GM12878 (cell line): ENCODE data around the gene GPC2.

Source experiments
- BRCA1 ChIP-seq: IDR thresholded peaks from 2 replicates; pipeline ENCODE4 v1.6.1; 2011; ENCODE audit warnings: low read depth, low read length, improper control_type of control experiment
- EZH2 ChIP-seq: IDR thresholded peaks from 2 replicates; pipeline ENCODE4 v1.6.1; 2012; ENCODE audit warnings: low read depth, mild to moderate bottlenecking, control low read depth, inconsistent platforms, low read length, borderline replicate concordance; ENCODE audit not compliant: control insufficient read depth
- NFXL1 ChIP-seq: fragments of 450-650 bp; IDR thresholded peaks from 2 replicates; pipeline ENCODE4 v1.6.1; 2017; ENCODE audit warnings: antibody characterized with exemption, mild to moderate bottlenecking, borderline replicate concordance
- NFYA ChIP-seq: IDR thresholded peaks from 2 replicates; pipeline ENCODE4 v1.6.1; 2011; ENCODE audit warnings: low read depth, mild to moderate bottlenecking, low read length, improper control_type of control experiment, borderline replicate concordance
- POLR2A ChIP-seq: IDR thresholded peaks from 2 replicates; pipeline ENCODE4 v1.6.1; 2011; ENCODE audit warnings: low read depth, mild to moderate bottlenecking, low read length
- TBL1XR1 ChIP-seq: IDR thresholded peaks from 2 replicates; pipeline ENCODE4 v1.6.1; 2012; ENCODE audit warnings: low read depth, low read length, improper control_type of control experiment
- ZNF274 ChIP-seq: IDR thresholded peaks from one replicate; pipeline ENCODE4 v1.8.0; 2011; ENCODE audit not compliant: insufficient read length, insufficient read depth
- TF ChIP-seq, protein P1 (sequence below), 3 experiments: IDR thresholded peaks in 2 of 3; conservative IDR thresholded peaks in 1 of 3; 2 replicates each; pipeline ENCODE4 v1.5.1; 2011; ENCODE audit warnings: low read depth in 3 of 3, low read length in 3 of 3, mild to moderate bottlenecking in 3 of 3, control low read depth in 2 of 3, moderate library complexity in 2 of 3, inconsistent platforms in 1 of 3, mixed read lengths in 1 of 3; ENCODE audit not compliant: control insufficient read depth in 2 of 3, insufficient read depth in 1 of 3; ENCODE audit errors: extremely low read depth in 1 of 3
- TF ChIP-seq, protein P2 (sequence below): IDR thresholded peaks from 2 replicates; pipeline ENCODE4 v1.6.1; 2012; ENCODE audit warnings: low read length, inconsistent platforms
- TF ChIP-seq, protein P3 (sequence below): IDR thresholded peaks from 2 replicates; pipeline ENCODE4 v1.6.1; 2012; ENCODE audit warnings: low read depth, low read length, improper control_type of control experiment

DNA sequence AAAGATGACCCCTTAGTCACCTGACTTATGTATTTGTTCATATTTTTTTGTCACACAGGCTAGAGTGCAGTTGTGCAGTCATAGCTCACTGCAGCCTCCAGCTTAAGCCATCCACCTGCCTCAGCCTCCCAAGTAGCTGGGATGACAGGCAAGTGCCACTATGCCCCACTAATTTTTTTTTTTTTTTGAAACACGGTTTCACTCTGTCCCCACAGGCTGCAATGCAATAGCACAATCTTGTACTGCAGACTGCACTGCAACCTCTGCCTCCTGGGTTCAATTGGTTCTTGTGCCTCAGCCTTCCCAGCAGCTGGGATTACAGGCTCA lies 48.6 kb downstream of the GPC2 start:
- no peak for TF ChIP-seq EZH2
- TF ChIP-seq, protein P1, sequence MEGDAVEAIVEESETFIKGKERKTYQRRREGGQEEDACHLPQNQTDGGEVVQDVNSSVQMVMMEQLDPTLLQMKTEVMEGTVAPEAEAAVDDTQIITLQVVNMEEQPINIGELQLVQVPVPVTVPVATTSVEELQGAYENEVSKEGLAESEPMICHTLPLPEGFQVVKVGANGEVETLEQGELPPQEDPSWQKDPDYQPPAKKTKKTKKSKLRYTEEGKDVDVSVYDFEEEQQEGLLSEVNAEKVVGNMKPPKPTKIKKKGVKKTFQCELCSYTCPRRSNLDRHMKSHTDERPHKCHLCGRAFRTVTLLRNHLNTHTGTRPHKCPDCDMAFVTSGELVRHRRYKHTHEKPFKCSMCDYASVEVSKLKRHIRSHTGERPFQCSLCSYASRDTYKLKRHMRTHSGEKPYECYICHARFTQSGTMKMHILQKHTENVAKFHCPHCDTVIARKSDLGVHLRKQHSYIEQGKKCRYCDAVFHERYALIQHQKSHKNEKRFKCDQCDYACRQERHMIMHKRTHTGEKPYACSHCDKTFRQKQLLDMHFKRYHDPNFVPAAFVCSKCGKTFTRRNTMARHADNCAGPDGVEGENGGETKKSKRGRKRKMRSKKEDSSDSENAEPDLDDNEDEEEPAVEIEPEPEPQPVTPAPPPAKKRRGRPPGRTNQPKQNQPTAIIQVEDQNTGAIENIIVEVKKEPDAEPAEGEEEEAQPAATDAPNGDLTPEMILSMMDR (IDR thresholded peaks at IDR 0.05 in 2 of 3, conservative IDR thresholded peaks at IDR 0.05 in 1 of 3; ENCODE audit: control insufficient read depth in 2 of 3, extremely low read depth in 1 of 3, insufficient read depth in 1 of 3, low read depth in 3 of 3, low read length in 3 of 3) = no peak
- no peak for TF ChIP-seq POLR2A
- no peak for TF ChIP-seq ZNF274
- TF ChIP-seq, protein P2, sequence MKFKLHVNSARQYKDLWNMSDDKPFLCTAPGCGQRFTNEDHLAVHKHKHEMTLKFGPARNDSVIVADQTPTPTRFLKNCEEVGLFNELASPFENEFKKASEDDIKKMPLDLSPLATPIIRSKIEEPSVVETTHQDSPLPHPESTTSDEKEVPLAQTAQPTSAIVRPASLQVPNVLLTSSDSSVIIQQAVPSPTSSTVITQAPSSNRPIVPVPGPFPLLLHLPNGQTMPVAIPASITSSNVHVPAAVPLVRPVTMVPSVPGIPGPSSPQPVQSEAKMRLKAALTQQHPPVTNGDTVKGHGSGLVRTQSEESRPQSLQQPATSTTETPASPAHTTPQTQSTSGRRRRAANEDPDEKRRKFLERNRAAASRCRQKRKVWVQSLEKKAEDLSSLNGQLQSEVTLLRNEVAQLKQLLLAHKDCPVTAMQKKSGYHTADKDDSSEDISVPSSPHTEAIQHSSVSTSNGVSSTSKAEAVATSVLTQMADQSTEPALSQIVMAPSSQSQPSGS = no peak
- no peak for TF ChIP-seq NFYA
- TF ChIP-seq, protein P3, sequence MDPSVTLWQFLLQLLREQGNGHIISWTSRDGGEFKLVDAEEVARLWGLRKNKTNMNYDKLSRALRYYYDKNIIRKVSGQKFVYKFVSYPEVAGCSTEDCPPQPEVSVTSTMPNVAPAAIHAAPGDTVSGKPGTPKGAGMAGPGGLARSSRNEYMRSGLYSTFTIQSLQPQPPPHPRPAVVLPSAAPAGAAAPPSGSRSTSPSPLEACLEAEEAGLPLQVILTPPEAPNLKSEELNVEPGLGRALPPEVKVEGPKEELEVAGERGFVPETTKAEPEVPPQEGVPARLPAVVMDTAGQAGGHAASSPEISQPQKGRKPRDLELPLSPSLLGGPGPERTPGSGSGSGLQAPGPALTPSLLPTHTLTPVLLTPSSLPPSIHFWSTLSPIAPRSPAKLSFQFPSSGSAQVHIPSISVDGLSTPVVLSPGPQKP = no peak
- no peak for TF ChIP-seq BRCA1
- no peak for TF ChIP-seq NFXL1
- no peak for TF ChIP-seq TBL1XR1
